ENCODE data around the gene ETV4.

- TF ChIP-seq CTCF (conservative IDR thresholded peaks at IDR 0.05; ENCODE audit: low read length) (0 out of 2 replicates have a peak, but pooled peaks have one; percentile 25), EZH2phosphoT487 (IDR thresholded peaks at IDR 0.05; ENCODE audit: borderline replicate concordance, low read depth, low read length) (no peak)
These were observed 12.4 kb downstream of the ETV4 start for GRCh38 chr17:43533699-43534098.
